Left ventricle myocardium inferior (tissue), 1 donor: Measurements from ENCODE around the gene MFNG. TPM values are rescaled to one million over a fixed set of nuclear protein-coding genes. Genes with fewer than 3 reads are reported as not detected.

Experiments
- DNase-seq: peaks from one replicate; pipeline ENCODE4 v3.0.0-alpha.2; 2020
- H3K27ac ChIP-seq: fragments of 200-600 bp; replicated peaks from 2 replicates; pipeline ENCODE4 v1.8.0; 2021
- H3K27me3 ChIP-seq: fragments of 200-600 bp; 2 replicates; pipeline ENCODE4 v1.8.0; 2021; ENCODE audit warnings: low read depth
- H3K36me3 ChIP-seq: fragments of 200-600 bp; 2 replicates; pipeline ENCODE4 v1.8.0; 2021
- H3K4me1 ChIP-seq: fragments of 200-600 bp; 2 replicates; pipeline ENCODE4 v1.8.0; 2021
- H3K4me3 ChIP-seq: fragments of 200-600 bp; 2 replicates; pipeline ENCODE4 v1.8.0; 2021; ENCODE audit warnings: mild to moderate bottlenecking, moderate library complexity
- H3K9me3 ChIP-seq: fragments of 200-600 bp; replicated peaks from 2 replicates; pipeline ENCODE4 v1.8.0; 2021
- CTCF ChIP-seq: fragments of 200-600 bp; IDR thresholded peaks from 2 replicates; pipeline ENCODE4 v1.8.0; 2021; ENCODE audit warnings: antibody characterized with exemption, mild to moderate bottlenecking, borderline replicate concordance
- intact Hi-C: fragments of 100-400 bp; cut with micrococcal nuclease; formaldehyde crosslinking; loops from one replicate; pipeline ENCODE4 v1.11.0; 2022
- total RNA-seq: library from RNA; stranded (reverse); fragmentation: NEBNext Ultra II Directional; extraction: Animal tissue kit (Norgen Biotek cat#: 25700); gene quantifications from one replicate; pipeline ENCODE4 v1.2.1, GENCODE V29; 2021
- donor health status: DM: no; HTN: yes; CAD: no; lungs with severe emphysema.

The MFNG gene
- total RNA-seq, 1 donor from 2014 or later: 11.8 TPM

DNA sequence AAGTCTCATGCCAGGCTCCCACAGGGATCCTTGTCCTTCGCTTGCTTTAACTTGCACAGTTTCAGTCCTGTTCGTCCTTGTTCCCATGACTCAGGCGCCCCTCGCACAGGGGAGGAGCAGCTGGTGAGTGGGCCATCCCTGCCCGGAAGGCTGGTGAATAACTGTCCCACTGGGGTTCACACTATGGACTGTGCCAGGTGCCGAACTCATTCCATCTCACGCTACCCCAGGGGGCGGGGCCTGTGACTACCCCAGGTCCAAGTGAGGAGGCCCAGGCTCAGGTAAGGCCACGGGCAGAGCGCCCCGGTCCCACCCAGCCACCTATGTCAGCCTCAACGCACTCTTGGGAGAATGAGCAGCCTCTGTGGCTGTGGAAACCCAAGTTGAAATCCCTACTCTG is 40.2 kb upstream of the MFNG start:
- peaks cover 30% of the 10 kb centered on the region for H3K27me3 ChIP-seq
- no peak for DNase-seq
- intact Hi-C loops: no loop called here

DNA sequence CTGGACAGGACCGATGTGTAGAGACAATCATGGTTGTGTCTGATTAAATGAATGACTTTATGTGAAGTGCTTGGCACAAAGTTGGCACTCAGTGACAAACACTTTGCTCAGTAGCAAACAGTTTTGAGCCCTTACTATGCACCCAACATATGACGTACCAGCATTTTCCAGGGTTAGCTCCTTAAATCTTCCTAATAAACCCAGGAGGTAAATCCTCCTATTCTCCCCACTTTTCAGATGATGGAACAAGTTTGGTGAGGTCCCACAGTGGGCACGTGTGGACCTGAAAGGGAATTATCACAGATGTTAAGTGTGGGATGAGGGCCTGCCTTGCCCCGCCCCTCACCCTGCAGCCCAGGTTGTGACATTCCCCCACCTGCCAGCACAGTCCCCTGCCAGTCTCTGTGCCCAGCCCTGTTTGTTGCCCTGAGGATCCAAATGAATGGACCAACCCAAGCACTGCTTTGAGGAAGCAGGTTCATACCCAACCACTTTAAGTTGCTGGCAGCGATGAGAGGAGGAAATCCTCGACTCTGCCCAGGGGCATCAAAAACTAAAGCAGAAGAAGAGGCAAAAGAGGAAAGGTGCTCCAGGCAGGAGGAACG is 39.7 kb upstream of the MFNG start:
- peaks cover 14% of the 10 kb centered on the region for H3K4me1 ChIP-seq
- H3K27ac ChIP-seq: no peak overlapping the region
- no peak for TF ChIP-seq CTCF
- no peak overlapping the region for H3K4me3 ChIP-seq
- H3K27me3 ChIP-seq: peaks cover 35% of the 10 kb centered on the region
- intact Hi-C loops: no loop called here
- no peaks in the 10 kb centered on the region for H3K9me3 ChIP-seq
- H3K36me3 ChIP-seq: no peaks in the 10 kb centered on the region
- DNase-seq: no peak

More for the DNA sequence above, 40.2 kb upstream of the MFNG start:
- no peak overlapping the region for H3K4me3 ChIP-seq
- peaks cover 9% of the 10 kb centered on the region for H3K4me1 ChIP-seq
- no peaks in the 10 kb centered on the region for H3K36me3 ChIP-seq
- no peak for TF ChIP-seq CTCF
- no peaks in the 10 kb centered on the region for H3K9me3 ChIP-seq
- H3K27ac ChIP-seq: no peak overlapping the region

GRCh38 chr22:37525073-37525745 is 39.0 kb upstream of the MFNG start:
- DNase-seq: no peak
- Histone ChIP-seq H3K27me3 (peaks cover 41% of the 10 kb centered on the region), H3K27ac (no peak overlapping the region), H3K4me3 (no peak overlapping the region), H3K9me3 (no peaks in the 10 kb centered on the region), H3K4me1 (peaks cover 20% of the 10 kb centered on the region), H3K36me3 (no peaks in the 10 kb centered on the region)
- intact Hi-C loops: no loop called here
- no peak for TF ChIP-seq CTCF

GRCh38 chr22:37522482-37522881 is 36.3 kb upstream of the MFNG start:
- DNase-seq: no peak
- H3K27me3 ChIP-seq: peaks cover 69% of the 10 kb centered on the region
- H3K9me3 ChIP-seq: no peaks in the 10 kb centered on the region
- intact Hi-C loops: no loop called here
- TF ChIP-seq CTCF: no peak
- H3K4me3 ChIP-seq: no peak overlapping the region
- H3K36me3 ChIP-seq: no peaks in the 10 kb centered on the region
- H3K27ac ChIP-seq: no peak overlapping the region
- H3K4me1 ChIP-seq: peaks cover 41% of the 10 kb centered on the region

DNA sequence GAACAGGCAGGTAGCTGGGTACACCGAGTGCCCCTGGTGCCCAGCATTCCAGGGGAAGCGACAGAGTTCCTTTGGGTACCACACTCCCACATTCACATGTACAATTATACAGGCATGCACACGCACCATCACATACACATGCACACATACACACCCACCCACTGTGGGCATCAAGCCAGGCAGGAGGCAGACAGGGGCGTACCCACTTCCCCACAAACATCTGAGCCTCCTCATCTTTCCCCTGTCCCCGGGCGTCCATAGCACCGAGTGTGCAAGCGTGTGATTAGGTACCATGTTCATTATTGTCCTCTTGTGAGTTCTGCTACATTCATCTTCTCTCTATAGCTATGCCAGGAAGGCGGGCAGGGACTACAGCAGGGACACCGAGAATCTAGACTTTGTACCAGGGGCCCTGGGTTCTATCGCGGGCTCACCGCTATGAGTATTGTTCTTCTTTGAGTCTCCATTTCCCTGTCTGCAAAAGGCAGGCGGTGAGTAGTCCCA is 35.1 kb upstream of the MFNG start:
- Histone ChIP-seq H3K9me3 (peaks cover 4% of the 10 kb centered on the region), H3K27me3 (peaks cover 72% of the 10 kb centered on the region), H3K27ac (peak overlapping the region; percentile 92), H3K4me3 (no peak overlapping the region), H3K36me3 (no peaks in the 10 kb centered on the region), H3K4me1 (peaks cover 45% of the 10 kb centered on the region)
- no peak for DNase-seq
- no peak for TF ChIP-seq CTCF
- intact Hi-C loops: no loop called here
